Stimulated activated naive CD8-positive, alpha-beta T cell treated with anti-CD3 and anti-CD28 coated beads, Interleukin-15, Interleukin-2, amounts not matched to agents 100 ng/mL and 50 ng/mL, for 24 hours (primary cell): ENCODE results near the gene CALY.
"Not testable (repeated sequence)": the region's sequence is repeated elsewhere in the genome, so short reads cannot be mapped to it uniquely, and the experiment has no call there.

Experiments
- H3K27ac Mint-ChIP-seq: one replicate; pipeline ENCODE4 v1.8.0; 2021; ENCODE audit warnings: mild to moderate bottlenecking, mixed read lengths
- H3K27me3 Mint-ChIP-seq: one replicate; pipeline ENCODE4 v1.8.0; 2021; ENCODE audit warnings: mixed read lengths
- H3K36me3 Mint-ChIP-seq: one replicate; pipeline ENCODE4 v1.8.0; 2021; ENCODE audit warnings: low read depth, mixed read lengths
- H3K4me1 Mint-ChIP-seq: one replicate; pipeline ENCODE4 v1.8.0; 2021; ENCODE audit warnings: low read depth, mixed read lengths
- H3K4me3 Mint-ChIP-seq: one replicate; pipeline ENCODE4 v1.8.0; 2021; ENCODE audit warnings: mild to moderate bottlenecking, mixed read lengths
- H3K9me3 Mint-ChIP-seq: one replicate; pipeline ENCODE4 v1.8.0; 2021; ENCODE audit warnings: mixed read lengths

CALY gene

GRCh38 chr10:133373174-133374090 is 36.7 kb upstream of the CALY start, which contains the start of gene ECHS1:
ECHS1 (minus strand) TSS chr10:133373354; CDS start chr10:133373333, 21 bp downstream.
- Mint-ChIP-seq H3K4me3 (peak within 1 kb of the TSS; percentile 83), H3K9me3 (no peaks in the 10 kb centered on the region), H3K36me3 (peaks cover 10% of the 10 kb centered on the region), H3K27me3 (no peaks in the 10 kb centered on the region), H3K27ac (peak within 1 kb of the TSS; percentile 79), H3K4me1 (peaks cover 21% of the 10 kb centered on the region)

- peaks cover 10% of the 10 kb centered on the region for H3K36me3 Mint-ChIP-seq
- H3K9me3 Mint-ChIP-seq = no peaks in the 10 kb centered on the region
- no peaks in the 10 kb centered on the region for H3K27me3 Mint-ChIP-seq
- H3K4me3 Mint-ChIP-seq = peak overlapping the region; percentile 69
- peaks cover 18% of the 10 kb centered on the region for H3K4me1 Mint-ChIP-seq
- no peak overlapping the region for H3K27ac Mint-ChIP-seq
These were observed 35.8 kb upstream of the CALY start for GRCh38 chr10:133372507-133372906.

GRCh38 chr10:133370030-133370786 is 33.5 kb upstream of the CALY start:
- Mint-ChIP-seq H3K9me3 (no peaks in the 10 kb centered on the region), H3K27ac (no peak overlapping the region), H3K4me3 (no peak overlapping the region)

GRCh38 chr10:133368153-133368552 is 31.5 kb upstream of the CALY start:
- H3K9me3 Mint-ChIP-seq = no peaks in the 10 kb centered on the region
- peaks cover 13% of the 10 kb centered on the region for H3K4me1 Mint-ChIP-seq
- H3K27me3 Mint-ChIP-seq = no peaks in the 10 kb centered on the region
- H3K4me3 Mint-ChIP-seq = no peak overlapping the region
- peaks cover 16% of the 10 kb centered on the region for H3K36me3 Mint-ChIP-seq
- no peak overlapping the region for H3K27ac Mint-ChIP-seq

More at GRCh38 chr10:133370030-133370786, 33.5 kb upstream of the CALY start:
- Mint-ChIP-seq H3K27me3 (no peaks in the 10 kb centered on the region), H3K36me3 (peaks cover 10% of the 10 kb centered on the region), H3K4me1 (peaks cover 18% of the 10 kb centered on the region)

GRCh38 chr10:133367461-133367860 is 30.8 kb upstream of the CALY start:
- H3K9me3 Mint-ChIP-seq, H3K27me3 Mint-ChIP-seq, H3K27ac Mint-ChIP-seq, H3K4me3 Mint-ChIP-seq: not testable (repeated sequence)
- Mint-ChIP-seq H3K4me1 (peaks cover 11% of the 10 kb centered on the region), H3K36me3 (peaks cover 16% of the 10 kb centered on the region)

- Mint-ChIP-seq H3K27me3 (no peaks in the 10 kb centered on the region), H3K4me1 (peaks cover 12% of the 10 kb centered on the region), H3K4me3 (no peak overlapping the region), H3K27ac (no peak overlapping the region), H3K36me3 (peaks cover 23% of the 10 kb centered on the region), H3K9me3 (no peaks in the 10 kb centered on the region)
These were observed 30.1 kb upstream of the CALY start for GRCh38 chr10:133366751-133367150.

- H3K9me3 Mint-ChIP-seq = no peaks in the 10 kb centered on the region
- peaks cover 18% of the 10 kb centered on the region for H3K4me1 Mint-ChIP-seq
- H3K4me3 Mint-ChIP-seq = no peak overlapping the region
- H3K27ac Mint-ChIP-seq = no peak overlapping the region
- H3K36me3 Mint-ChIP-seq = peaks cover 24% of the 10 kb centered on the region
- H3K27me3 Mint-ChIP-seq = no peaks in the 10 kb centered on the region
These were observed 29.4 kb upstream of the CALY start for GRCh38 chr10:133366130-133366478.

- no peaks in the 10 kb centered on the region for H3K9me3 Mint-ChIP-seq
- H3K4me3 Mint-ChIP-seq = no peak overlapping the region
- H3K27me3 Mint-ChIP-seq = no peaks in the 10 kb centered on the region
- no peak overlapping the region for H3K27ac Mint-ChIP-seq
- peaks cover 24% of the 10 kb centered on the region for H3K36me3 Mint-ChIP-seq
- H3K4me1 Mint-ChIP-seq = peaks cover 18% of the 10 kb centered on the region
These were observed 28.9 kb upstream of the CALY start for GRCh38 chr10:133365461-133366129.

GRCh38 chr10:133364645-133365431 is 28.1 kb upstream of the CALY start:
- Mint-ChIP-seq H3K4me1 (peaks cover 18% of the 10 kb centered on the region), H3K27me3 (no peaks in the 10 kb centered on the region), H3K27ac (no peak overlapping the region), H3K4me3 (no peak overlapping the region), H3K36me3 (peaks cover 21% of the 10 kb centered on the region), H3K9me3 (no peaks in the 10 kb centered on the region)

- Mint-ChIP-seq H3K36me3 (peaks cover 14% of the 10 kb centered on the region), H3K4me1 (peaks cover 11% of the 10 kb centered on the region), H3K4me3 (no peak overlapping the region), H3K9me3 (no peaks in the 10 kb centered on the region), H3K27ac (no peak overlapping the region), H3K27me3 (no peaks in the 10 kb centered on the region)
These were observed 26.1 kb upstream of the CALY start for GRCh38 chr10:133362846-133363245.

- H3K9me3 Mint-ChIP-seq = no peaks in the 10 kb centered on the region
- no peak overlapping the region for H3K4me3 Mint-ChIP-seq
- H3K4me1 Mint-ChIP-seq = peaks cover 11% of the 10 kb centered on the region
- H3K27me3 Mint-ChIP-seq = no peaks in the 10 kb centered on the region
- H3K36me3 Mint-ChIP-seq = peaks cover 14% of the 10 kb centered on the region
- H3K27ac Mint-ChIP-seq = no peak overlapping the region
These were observed 25.2 kb upstream of the CALY start for GRCh38 chr10:133361773-133362441.

GRCh38 chr10:133361227-133361626 is 24.5 kb upstream of the CALY start:
- H3K27ac Mint-ChIP-seq = no peak overlapping the region
- H3K9me3 Mint-ChIP-seq = no peaks in the 10 kb centered on the region
- H3K4me1 Mint-ChIP-seq = peaks cover 12% of the 10 kb centered on the region
- no peaks in the 10 kb centered on the region for H3K27me3 Mint-ChIP-seq
- peaks cover 14% of the 10 kb centered on the region for H3K36me3 Mint-ChIP-seq
- no peak overlapping the region for H3K4me3 Mint-ChIP-seq

- Mint-ChIP-seq H3K36me3 (peaks cover 14% of the 10 kb centered on the region), H3K4me3 (no peak overlapping the region)
These were observed 23.4 kb upstream of the CALY start for GRCh38 chr10:133359972-133360610.

More at GRCh38 chr10:133359972-133360610, 23.4 kb upstream of the CALY start:
- no peaks in the 10 kb centered on the region for H3K27me3 Mint-ChIP-seq
- H3K27ac Mint-ChIP-seq = no peak overlapping the region
- H3K9me3 Mint-ChIP-seq = no peaks in the 10 kb centered on the region
- H3K4me1 Mint-ChIP-seq = peaks cover 16% of the 10 kb centered on the region
